BLaER1 treated with 17β-estradiol and CSF1 and Interleukin-3, amounts not matched to agents 10 nM and 100 nM (cell line): ENCODE results near the gene GABRG3.

Experiments
- H3K27ac ChIP-seq, 11 experiments: shearing (Covaris generic); formaldehyde crosslinking; 2 replicates each; pipeline ENCODE4 v1.8.1; 2022
- H3K27me3 ChIP-seq, 11 experiments: shearing (Covaris generic); formaldehyde crosslinking; 2 replicates each; pipeline ENCODE4 v1.8.1; 2022
- H3K36me3 ChIP-seq, 11 experiments: shearing (Covaris generic); formaldehyde crosslinking; 2 replicates each; pipeline ENCODE4 v1.8.1; 2022
- H3K4me1 ChIP-seq, 10 experiments: shearing (Covaris generic); formaldehyde crosslinking; 2 replicates each; pipeline ENCODE4 v1.8.1; 2022
- H3K4me2 ChIP-seq, 11 experiments: shearing (Covaris generic); formaldehyde crosslinking; 2 replicates each; pipeline ENCODE4 v1.8.1; 2022
- H3K4me3 ChIP-seq, 10 experiments: shearing (Covaris generic); formaldehyde crosslinking; 2 replicates each; pipeline ENCODE4 v1.8.1; 2022
- H3K9ac ChIP-seq, 11 experiments: shearing (Covaris generic); formaldehyde crosslinking; 2 replicates each; pipeline ENCODE4 v1.8.1; 2022
- H3K9me3 ChIP-seq, 11 experiments: shearing (Covaris generic); formaldehyde crosslinking; replicated peaks in 1 of 11; 2 replicates each; pipeline ENCODE4 v1.8.1; 2022
- H4K20me1 ChIP-seq, 11 experiments: shearing (Covaris generic); formaldehyde crosslinking; 2 replicates each; pipeline ENCODE4 v1.8.1; 2022
- Cebpa-rat ChIP-seq, 11 experiments: shearing (Covaris generic); IDR thresholded peaks; 2 replicates each; pipeline ENCODE4 v1.8.1; 2022

The GABRG3 gene

GRCh38 chr15:27498700-27499099 lies 527.7 kb downstream of the GABRG3 start:
- H3K4me1 ChIP-seq = peaks cover 0 to 20% (median 10%) of the 10 kb centered on the region in 10 experiments; a peak in 14 of 20 replicates
- TF ChIP-seq Cebpa-rat (IDR thresholded peaks at IDR 0.05) = no peak

GRCh38 chr15:27499191-27499590 lies 528.2 kb downstream of the GABRG3 start:
- H3K36me3 ChIP-seq = no peaks in the 10 kb centered on the region
- H3K9ac ChIP-seq = no peak overlapping the region
- H3K4me3 ChIP-seq = no peak overlapping the region
- H4K20me1 ChIP-seq = no peaks in the 10 kb centered on the region
- peaks cover 0 to 20% (median 10%) of the 10 kb centered on the region in 10 experiments; a peak in 14 of 20 replicates for H3K4me1 ChIP-seq
- H3K27ac ChIP-seq = no peak overlapping the region
- no peaks in the 10 kb centered on the region for H3K27me3 ChIP-seq
- no peaks in the 10 kb centered on the region for H3K9me3 ChIP-seq
- no peak for TF ChIP-seq Cebpa-rat (IDR thresholded peaks at IDR 0.05)
- H3K4me2 ChIP-seq = no peak overlapping the region

More at GRCh38 chr15:27498700-27499099, 527.7 kb downstream of the GABRG3 start:
- H3K27ac ChIP-seq = no peak overlapping the region
- no peaks in the 10 kb centered on the region for H3K9me3 ChIP-seq
- no peak overlapping the region for H3K9ac ChIP-seq
- H3K27me3 ChIP-seq = no peaks in the 10 kb centered on the region
- no peaks in the 10 kb centered on the region for H4K20me1 ChIP-seq
- H3K4me2 ChIP-seq = no peak overlapping the region
- no peak overlapping the region for H3K4me3 ChIP-seq
- H3K36me3 ChIP-seq = no peaks in the 10 kb centered on the region

DNA sequence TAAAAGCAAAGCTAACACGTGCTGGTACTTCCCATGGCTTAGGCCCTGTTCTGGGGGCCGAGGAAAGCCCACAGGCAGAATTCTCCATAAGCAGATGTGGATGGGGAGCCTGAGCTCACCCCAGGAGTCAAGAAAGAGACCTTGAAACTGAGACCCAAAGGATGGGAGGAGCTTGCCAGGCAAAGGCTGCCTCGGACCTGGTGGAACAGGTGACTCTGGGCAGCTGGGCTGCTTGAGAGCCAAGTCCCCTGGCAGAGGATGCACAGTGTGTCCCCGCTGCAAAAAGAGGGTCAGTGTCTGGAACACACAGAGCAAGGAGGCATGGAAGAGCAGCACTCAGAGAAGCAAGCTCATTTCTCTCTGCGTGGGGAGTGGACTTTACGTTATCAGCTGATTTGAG lies 528.7 kb downstream of the GABRG3 start:
- Histone ChIP-seq H3K9me3 (no peaks in the 10 kb centered on the region), H4K20me1 (no peaks in the 10 kb centered on the region), H3K27ac (no peak overlapping the region), H3K4me3 (no peak overlapping the region), H3K9ac (no peak overlapping the region), H3K27me3 (no peaks in the 10 kb centered on the region), H3K4me1 (peaks cover 0 to 20% (median 10%) of the 10 kb centered on the region in 10 experiments; a peak in 14 of 20 replicates), H3K4me2 (no peak overlapping the region), H3K36me3 (no peaks in the 10 kb centered on the region)
- no peak for TF ChIP-seq Cebpa-rat (IDR thresholded peaks at IDR 0.05)

GRCh38 chr15:27500206-27500605 lies 529.2 kb downstream of the GABRG3 start:
- Histone ChIP-seq H4K20me1 (no peaks in the 10 kb centered on the region), H3K9me3 (no peaks in the 10 kb centered on the region), H3K4me1 (peaks cover 0 to 20% (median 10%) of the 10 kb centered on the region in 10 experiments; a peak in 14 of 20 replicates), H3K4me2 (no peak overlapping the region), H3K36me3 (no peaks in the 10 kb centered on the region), H3K9ac (no peak overlapping the region), H3K27ac (no peak overlapping the region), H3K4me3 (no peak overlapping the region), H3K27me3 (no peaks in the 10 kb centered on the region)
- TF ChIP-seq Cebpa-rat (IDR thresholded peaks at IDR 0.05) = no peak

GRCh38 chr15:27506752-27507151 lies 535.8 kb downstream of the GABRG3 start:
- no peak overlapping the region for H3K4me2 ChIP-seq
- H3K9me3 ChIP-seq = peaks cover 19 to 21% (median 21%) of the 10 kb centered on the region in 11 experiments; a peak in 21 of 22 replicates
- no peaks in the 10 kb centered on the region for H3K4me1 ChIP-seq
- no peak overlapping the region for H3K27ac ChIP-seq
- no peaks in the 10 kb centered on the region for H3K27me3 ChIP-seq
- H4K20me1 ChIP-seq = no peaks in the 10 kb centered on the region
- H3K9ac ChIP-seq = no peak overlapping the region
- TF ChIP-seq Cebpa-rat (IDR thresholded peaks at IDR 0.05) = no peak
- no peaks in the 10 kb centered on the region for H3K36me3 ChIP-seq
- H3K4me3 ChIP-seq = no peak overlapping the region

DNA sequence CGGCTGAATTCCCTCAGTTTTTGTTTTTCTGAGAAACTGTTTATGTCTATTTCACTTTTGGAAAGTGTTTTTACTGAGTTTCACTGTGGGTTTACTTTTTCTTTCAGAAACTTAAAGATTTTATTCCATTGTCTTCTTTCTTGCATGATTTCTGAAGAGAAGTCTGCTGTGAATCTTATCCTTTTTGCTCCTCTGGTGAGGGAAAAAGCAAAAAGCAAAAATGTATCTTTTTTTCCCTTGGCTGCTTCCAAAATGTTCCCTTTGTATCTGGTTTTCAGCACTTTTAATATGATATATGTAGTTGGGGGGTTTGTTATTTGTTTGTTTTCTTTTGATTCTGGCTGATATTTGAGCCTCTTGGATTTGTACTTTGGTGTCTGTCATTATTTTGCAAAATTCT lies 538.0 kb downstream of the GABRG3 start:
- Histone ChIP-seq H4K20me1 (no peaks in the 10 kb centered on the region), H3K9me3 (peaks cover 19 to 21% (median 21%) of the 10 kb centered on the region in 11 experiments; a peak in 21 of 22 replicates), H3K27me3 (no peaks in the 10 kb centered on the region), H3K4me1 (no peaks in the 10 kb centered on the region; a peak in 1 of 20 replicates), H3K4me3 (no peak overlapping the region), H3K36me3 (no peaks in the 10 kb centered on the region), H3K9ac (no peak overlapping the region), H3K4me2 (no peak overlapping the region), H3K27ac (no peak overlapping the region)
- no peak for TF ChIP-seq Cebpa-rat (IDR thresholded peaks at IDR 0.05)

DNA sequence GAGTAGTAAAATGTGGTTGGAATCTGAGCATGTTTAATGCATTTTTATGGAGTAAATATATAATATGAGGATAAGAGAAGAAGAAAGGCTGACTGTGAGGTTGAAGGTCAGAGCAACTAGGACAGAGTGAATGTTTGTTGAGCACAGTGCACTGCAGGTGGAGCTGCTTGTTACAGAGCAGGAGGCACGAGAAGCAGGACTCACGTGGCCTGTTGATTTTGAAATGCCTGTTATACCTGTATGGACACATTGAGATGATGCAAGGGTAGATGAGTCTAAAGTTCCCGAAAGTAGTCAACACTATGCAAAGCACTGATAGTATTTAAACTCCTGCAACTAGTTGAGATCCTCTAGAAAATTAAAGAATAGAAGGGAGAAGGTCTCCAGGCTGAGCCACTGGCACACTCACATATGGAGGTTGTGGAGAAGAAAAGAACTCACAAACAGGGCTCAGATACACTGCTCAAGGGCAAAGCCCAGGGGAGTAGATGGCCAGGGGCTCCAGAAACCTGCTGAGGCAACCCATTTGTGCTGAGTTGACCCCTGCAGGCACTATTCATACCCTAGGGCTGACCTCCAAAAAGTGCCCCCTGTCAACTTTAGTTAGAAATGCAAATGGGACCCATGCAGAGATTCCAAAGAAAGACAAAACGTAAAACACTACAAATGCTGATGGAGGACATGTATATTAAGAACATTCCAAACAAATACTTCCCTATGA lies 541.5 kb downstream of the GABRG3 start:
- H3K4me2 ChIP-seq = no peak overlapping the region
- no peak for TF ChIP-seq Cebpa-rat (IDR thresholded peaks at IDR 0.05)
- H3K36me3 ChIP-seq = no peaks in the 10 kb centered on the region
- H4K20me1 ChIP-seq = no peaks in the 10 kb centered on the region
- no peaks in the 10 kb centered on the region for H3K27me3 ChIP-seq
- no peak overlapping the region for H3K9ac ChIP-seq
- no peak overlapping the region for H3K27ac ChIP-seq
- H3K4me3 ChIP-seq = no peak overlapping the region
- H3K9me3 ChIP-seq = peaks cover 19 to 21% (median 21%) of the 10 kb centered on the region in 11 experiments; a peak in 21 of 22 replicates
- peaks cover 0 to 11% (median 0%) of the 10 kb centered on the region in 10 experiments; a peak in 6 of 20 replicates for H3K4me1 ChIP-seq

DNA sequence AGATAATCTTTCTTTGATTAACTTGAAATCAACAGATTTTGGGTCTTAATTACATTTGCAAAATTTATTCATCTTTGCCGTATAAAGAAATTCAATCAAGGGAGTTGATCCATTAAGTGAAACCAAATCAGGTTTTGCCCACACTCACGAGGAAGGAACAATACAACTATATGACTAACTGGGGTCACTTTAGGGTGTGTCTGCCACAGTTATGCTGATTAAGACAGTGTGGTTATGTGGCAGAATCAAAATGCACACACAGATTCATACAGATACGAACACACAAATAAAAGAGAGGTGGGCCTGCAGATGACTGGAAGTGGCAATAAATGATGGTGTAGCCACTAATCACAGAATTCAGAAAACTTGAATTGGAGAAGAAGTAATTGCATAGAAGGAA lies 543.5 kb downstream of the GABRG3 start:
- Histone ChIP-seq H3K27me3 (no peaks in the 10 kb centered on the region), H4K20me1 (no peaks in the 10 kb centered on the region), H3K4me2 (peak overlapping the region in 3 of 11 experiments; percentile 27 to 35 (median 27); a peak in 4 of 22 replicates), H3K9me3 (peaks cover 8 to 10% (median 9%) of the 10 kb centered on the region in 11 experiments; a peak in 20 of 22 replicates), H3K4me3 (no peak overlapping the region), H3K4me1 (peaks cover 0 to 11% (median 0%) of the 10 kb centered on the region in 10 experiments; a peak in 6 of 20 replicates), H3K27ac (no peak overlapping the region), H3K36me3 (no peaks in the 10 kb centered on the region), H3K9ac (no peak overlapping the region)
- no peak for TF ChIP-seq Cebpa-rat (IDR thresholded peaks at IDR 0.05)

DNA sequence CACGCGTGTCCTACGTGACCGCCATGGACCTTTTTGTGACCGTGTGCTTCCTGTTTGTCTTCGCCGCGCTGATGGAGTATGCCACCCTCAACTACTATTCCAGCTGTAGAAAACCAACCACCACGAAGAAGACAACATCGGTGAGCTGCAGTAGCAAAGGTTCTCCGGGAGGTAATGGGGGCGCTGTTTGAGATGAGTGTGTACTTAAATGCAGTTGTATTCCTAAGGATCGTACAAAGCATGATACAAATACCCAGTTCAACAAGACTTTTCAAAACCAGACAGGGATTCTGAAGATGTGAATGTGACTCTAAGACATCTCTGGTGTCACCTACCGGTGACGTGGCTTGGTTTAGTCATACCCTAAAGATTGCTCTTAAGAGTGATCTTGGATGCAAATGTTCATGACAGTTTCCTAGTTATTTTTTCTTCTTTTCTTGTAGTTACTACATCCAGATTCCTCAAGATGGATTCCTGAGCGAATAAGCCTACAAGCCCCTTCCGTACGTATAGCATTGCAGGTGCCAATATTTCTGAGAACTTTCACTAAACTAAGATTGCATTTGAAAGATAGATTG lies 556.6 kb downstream of the GABRG3 start:
- H3K27me3 ChIP-seq = no peaks in the 10 kb centered on the region
- no peak overlapping the region for H3K9ac ChIP-seq
- H4K20me1 ChIP-seq = no peaks in the 10 kb centered on the region
- H3K4me1 ChIP-seq = no peaks in the 10 kb centered on the region
- no peak overlapping the region for H3K27ac ChIP-seq
- TF ChIP-seq Cebpa-rat (IDR thresholded peaks at IDR 0.05) = no peak
- H3K4me2 ChIP-seq = no peak overlapping the region
- peaks cover 9 to 27% (median 16%) of the 10 kb centered on the region in 11 experiments; a peak in 21 of 22 replicates for H3K9me3 ChIP-seq
- H3K4me3 ChIP-seq = no peak overlapping the region
- no peaks in the 10 kb centered on the region for H3K36me3 ChIP-seq
